Astrocyte (in vitro differentiated cells and primary cell): Measurements from ENCODE around the gene CLEC16A. TPM values are rescaled to one million over a fixed set of nuclear protein-coding genes. Genes with fewer than 3 reads are reported as not detected.
A peak's percentile ranks its signal among the peaks of the same experiment; 100 is the strongest.

Experiments
- DNase-seq: peaks from one replicate; pipeline ENCODE4 v3.0.0-alpha.2; 2010; ENCODE audit warnings: low read depth
- FAIRE-seq: peaks from 2 replicates; lab custom pipeline; 2011; peaks lifted over from hg19 to GRCh38; lab: Jason Lieb, UNC
- H2AFZ ChIP-seq: 2 replicates; pipeline ENCODE4 v1.6.0; 2012; ENCODE audit warnings: low read depth, low read length, inconsistent platforms
- H3K27ac ChIP-seq: 2 replicates; pipeline ENCODE4 v1.5.1; 2011; ENCODE audit warnings: low read depth, low read length, inconsistent platforms
- H3K27me3 ChIP-seq: 2 replicates; pipeline ENCODE4 v1.6.0; 2011; ENCODE audit warnings: low read length, inconsistent platforms; ENCODE audit not compliant: insufficient read depth
- H3K36me3 ChIP-seq: 2 replicates; pipeline ENCODE4 v1.5.1; 2011; ENCODE audit warnings: low read length, inconsistent platforms; ENCODE audit not compliant: insufficient read depth
- H3K4me1 ChIP-seq: 2 replicates; pipeline ENCODE4 v1.5.1; 2011; ENCODE audit warnings: low read length, inconsistent platforms; ENCODE audit not compliant: insufficient read depth
- H3K4me2 ChIP-seq: 2 replicates; pipeline ENCODE4 v1.6.0; 2012; ENCODE audit warnings: low read length, inconsistent platforms
- H3K4me3 ChIP-seq: 2 replicates; pipeline ENCODE4 v1.5.1; 2011; ENCODE audit warnings: low read depth, mild to moderate bottlenecking, low read length, inconsistent platforms; ENCODE audit not compliant: insufficient read depth
- H3K79me2 ChIP-seq: 2 replicates; pipeline ENCODE4 v1.6.0; 2012; ENCODE audit warnings: mild to moderate bottlenecking, low read length, inconsistent platforms; ENCODE audit not compliant: insufficient read depth
- H3K9ac ChIP-seq: 2 replicates; pipeline ENCODE4 v1.6.0; 2012; ENCODE audit warnings: mild to moderate bottlenecking, low read length, inconsistent platforms
- H3K9me3 ChIP-seq: 2 replicates; pipeline ENCODE4 v1.5.1; 2012; ENCODE audit warnings: low read depth, mild to moderate bottlenecking, low read length, inconsistent platforms; ENCODE audit not compliant: insufficient read depth
- H4K20me1 ChIP-seq: 2 replicates; pipeline ENCODE4 v1.6.0; 2012; ENCODE audit warnings: low read length, inconsistent platforms; ENCODE audit not compliant: insufficient read depth
- H3K27ac Mint-ChIP-seq: one replicate; pipeline ENCODE4 v1.8.0; 2021; ENCODE audit warnings: mild to moderate bottlenecking, mixed read lengths; ENCODE audit not compliant: unreplicated experiment
- H3K27me3 Mint-ChIP-seq: one replicate; pipeline ENCODE4 v1.8.0; 2021; ENCODE audit warnings: low read depth, mixed read lengths; ENCODE audit not compliant: unreplicated experiment
- H3K36me3 Mint-ChIP-seq: one replicate; pipeline ENCODE4 v1.8.0; 2021; ENCODE audit warnings: low read depth, mixed read lengths; ENCODE audit not compliant: unreplicated experiment
- H3K4me1 Mint-ChIP-seq: one replicate; pipeline ENCODE4 v1.8.0; 2021; ENCODE audit warnings: low read depth, mixed read lengths; ENCODE audit not compliant: unreplicated experiment
- H3K4me3 Mint-ChIP-seq: one replicate; pipeline ENCODE4 v1.8.0; 2021; ENCODE audit warnings: mild to moderate bottlenecking, moderate library complexity, mixed read lengths; ENCODE audit not compliant: unreplicated experiment
- H3K9me3 Mint-ChIP-seq: one replicate; pipeline ENCODE4 v1.8.0; 2021; ENCODE audit warnings: mild to moderate bottlenecking, mixed read lengths; ENCODE audit not compliant: unreplicated experiment
- CTCF ChIP-seq: IDR thresholded peaks from 2 replicates; pipeline ENCODE4 v1.5.1; 2011; ENCODE audit warnings: low read depth, mild to moderate bottlenecking, inconsistent platforms, low read length, moderate library complexity; ENCODE audit not compliant: insufficient read depth
- EZH2 ChIP-seq: IDR thresholded peaks from 2 replicates; pipeline ENCODE4 v1.6.1; 2012; ENCODE audit warnings: mild to moderate bottlenecking, low read length, inconsistent platforms; ENCODE audit not compliant: insufficient read depth
- total RNA-seq: library from RNA; stranded (reverse); gene quantifications from 2 replicates; pipeline ENCODE4 v1.2.1, GENCODE V29; 2021

The CLEC16A gene
- total RNA-seq, 1 donor from 2014 or later, result 31.7 TPM

GRCh38 chr16:10988164-10988803, 43.9 kb downstream of the CLEC16A start:
- Histone ChIP-seq H4K20me1 (no peaks in the 10 kb centered on the region), H3K27ac (no peak overlapping the region), H2AFZ (no peak overlapping the region), H3K4me1 (peaks cover 29% of the 10 kb centered on the region), H3K9ac (no peak overlapping the region), H3K9me3 (no peaks in the 10 kb centered on the region), H3K36me3 (peaks cover 1% of the 10 kb centered on the region), H3K4me3 (no peak overlapping the region), H3K4me2 (no peak overlapping the region), H3K27me3 (no peaks in the 10 kb centered on the region), H3K79me2 (no peaks in the 10 kb centered on the region)
- Mint-ChIP-seq H3K4me1 (peaks cover 30% of the 10 kb centered on the region), H3K36me3 (peaks cover 13% of the 10 kb centered on the region), H3K9me3 (no peaks in the 10 kb centered on the region), H3K27me3 (no peaks in the 10 kb centered on the region), H3K27ac (no peak overlapping the region), H3K4me3 (no peak overlapping the region)
- no peak for FAIRE-seq
- TF ChIP-seq EZH2 (no peak), CTCF (peak; percentile 41)
- DNase-seq, result no peak

GRCh38 chr16:10988879-10989278, 44.5 kb downstream of the CLEC16A start:
- no peak overlapping the region for H3K4me3 Mint-ChIP-seq
- Histone ChIP-seq H3K9me3 (no peaks in the 10 kb centered on the region), H4K20me1 (no peaks in the 10 kb centered on the region), H3K4me2 (no peak overlapping the region), H3K4me1 (peaks cover 35% of the 10 kb centered on the region), H3K9ac (no peak overlapping the region), H3K27ac (no peak overlapping the region), H3K79me2 (no peaks in the 10 kb centered on the region), H3K27me3 (no peaks in the 10 kb centered on the region), H2AFZ (no peak overlapping the region), H3K4me3 (no peak overlapping the region), H3K36me3 (no peaks in the 10 kb centered on the region)
- no peaks in the 10 kb centered on the region for H3K27me3 Mint-ChIP-seq
- peaks cover 34% of the 10 kb centered on the region for H3K4me1 Mint-ChIP-seq
- DNase-seq (no peak), FAIRE-seq (no peak)
- no peak overlapping the region for H3K27ac Mint-ChIP-seq
- peaks cover 12% of the 10 kb centered on the region for H3K36me3 Mint-ChIP-seq
- H3K9me3 Mint-ChIP-seq, result no peaks in the 10 kb centered on the region
- TF ChIP-seq CTCF, result no peak

- no peak overlapping the region for H3K27ac ChIP-seq
- TF ChIP-seq EZH2 (no peak), CTCF (no peak)
- Mint-ChIP-seq H3K4me1 (peaks cover 31% of the 10 kb centered on the region), H3K27ac (no peak overlapping the region), H3K4me3 (no peak overlapping the region), H3K36me3 (peaks cover 17% of the 10 kb centered on the region), H3K9me3 (no peaks in the 10 kb centered on the region), H3K27me3 (no peaks in the 10 kb centered on the region)
- no peaks in the 10 kb centered on the region for H3K27me3 ChIP-seq
- H3K36me3 ChIP-seq, result peaks cover 2% of the 10 kb centered on the region
- H2AFZ ChIP-seq, result no peak overlapping the region
- no peaks in the 10 kb centered on the region for H3K79me2 ChIP-seq
- no peak overlapping the region for H3K4me3 ChIP-seq
- H3K4me2 ChIP-seq, result no peak overlapping the region
- no peaks in the 10 kb centered on the region for H3K9me3 ChIP-seq
- no peak for FAIRE-seq
- no peaks in the 10 kb centered on the region for H4K20me1 ChIP-seq
- H3K9ac ChIP-seq, result no peak overlapping the region
- H3K4me1 ChIP-seq, result peaks cover 30% of the 10 kb centered on the region
- DNase-seq, result no peak
These were observed 45.2 kb downstream of the CLEC16A start for GRCh38 chr16:10989559-10989958.
